Uterus (tissue), 4 donors: ENCODE measurements around the gene CBFA2T2. TPM values are rescaled to one million over a fixed set of nuclear protein-coding genes. Genes with fewer than 3 reads are reported as not detected.

Experiments used
- DNase-seq, 2 donors: peaks; one replicate each; pipeline ENCODE4 v3.0.0-alpha.2; 2019 to 2020
- H3K27ac ChIP-seq, 2 donors: fragments of 200-600 bp; sonication (generic); 1 replicate in 1 of 2; 2 replicates in 1 of 2; pipeline ENCODE4 v1.5.1; 2016 to 2018
- H3K27me3 ChIP-seq, 2 donors: fragments of 200-600 bp; sonication (generic); one replicate each; pipeline ENCODE4 v1.5.1; 2018 to 2019; ENCODE audit warnings: control low read depth in 1 of 2
- H3K36me3 ChIP-seq, 2 donors: fragments of 200-600 bp; sonication (generic); one replicate each; pipeline ENCODE4 v1.5.1; 2019; ENCODE audit warnings: control low read depth in 1 of 2
- H3K4me1 ChIP-seq, 2 donors: fragments of 200-600 bp; sonication (generic); one replicate each; pipeline ENCODE4 v1.5.1; 2018 to 2019; ENCODE audit warnings: control low read depth in 1 of 2
- H3K4me3 ChIP-seq, 2 donors: fragments of 200-600 bp; sonication (generic); 1 replicate in 1 of 2; 2 replicates in 1 of 2; pipeline ENCODE4 v1.5.1; 2018 to 2019; ENCODE audit warnings: mild to moderate bottlenecking in 1 of 2
- H3K9me3 ChIP-seq, 2 donors: fragments of 200-600 bp; sonication (generic); one replicate each; pipeline ENCODE4 v1.5.1; 2019; ENCODE audit warnings: control low read depth in 1 of 2
- CTCF ChIP-seq, 4 experiments: fragments of 200-600 bp in 2 of 4; fragments of 450-650 bp in 2 of 4; sonication (generic) in 2 of 4; IDR thresholded peaks; one replicate each; pipeline ENCODE4 v1.5.1; 2016 to 2019; ENCODE audit warnings: antibody characterized with exemption in 4 of 4, mild to moderate bottlenecking in 2 of 4, moderate library complexity in 1 of 4
- POLR2A ChIP-seq, 2 donors: fragments of 450-650 bp; IDR thresholded peaks; one replicate each; pipeline ENCODE4 v1.6.1; 2016; ENCODE audit warnings: antibody characterized with exemption in 2 of 2, mild to moderate bottlenecking in 1 of 2, moderate library complexity in 1 of 2
- intact Hi-C: fragments of 100-400 bp; cut with DNase I; formaldehyde crosslinking; loops from one replicate; pipeline ENCODE4 v1.15.1; 2023; ENCODE audit warnings: low total_unique reads
- total RNA-seq, 4 donors: library from RNA; depleted of rRNA in 3 of 4; stranded (reverse); fragments of >200 nt in 3 of 4; gene quantifications; one replicate each; pipeline versions ENCODE4 v1.1.0 to v1.2.4, GENCODE V29; 2014 to 2023
- donor health status: DM: yes; HTN: yes; CAD: no.

CBFA2T2 gene
- total RNA-seq, 4 donors from 2014 or later: 13.6 to 32.4 (median 24.3) TPM

DNA sequence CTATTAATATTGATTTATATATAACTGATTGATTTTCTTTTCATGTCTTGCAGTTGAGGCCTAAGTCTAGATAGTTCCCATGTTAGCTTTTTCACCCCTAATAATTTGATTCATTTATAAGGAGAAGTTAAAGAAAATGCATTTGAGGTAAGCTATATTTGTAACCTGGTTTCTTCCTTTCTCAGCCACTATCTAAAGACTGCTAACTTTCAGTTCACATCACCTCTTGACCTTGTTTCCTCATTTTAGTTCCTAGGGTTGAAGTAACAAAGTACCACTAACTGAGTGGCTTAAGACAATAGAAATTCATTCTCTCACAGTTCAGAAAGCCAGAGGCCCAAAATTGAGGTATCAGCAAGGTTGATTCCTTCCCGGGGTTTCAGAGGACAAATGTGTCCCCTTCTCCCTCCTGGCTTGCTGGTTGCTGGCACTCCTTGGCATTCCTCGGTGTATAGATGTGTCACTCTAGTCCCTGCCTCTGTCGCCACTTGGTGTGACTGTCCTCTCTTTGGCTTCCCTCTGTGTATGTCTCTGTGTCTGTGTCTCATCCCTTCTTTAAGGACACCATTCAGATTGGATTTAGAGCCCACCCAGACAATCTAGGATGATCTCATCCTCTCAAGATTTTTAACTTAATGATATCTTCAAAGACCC, 116.3 kb downstream of the CBFA2T2 start:
- Histone ChIP-seq H3K36me3 (no peaks in the 10 kb centered on the region), H3K4me3 (no peak overlapping the region), H3K4me1 (no peaks in the 10 kb centered on the region), H3K27me3 (no peaks in the 10 kb centered on the region), H3K27ac (no peak overlapping the region), H3K9me3 (no peaks in the 10 kb centered on the region)
- TF ChIP-seq POLR2A (IDR thresholded peaks at IDR 0.05): no peak
- TF ChIP-seq CTCF (IDR thresholded peaks at IDR 0.05): no peak
- no peak for DNase-seq
- intact Hi-C loops: no loop called here

DNA sequence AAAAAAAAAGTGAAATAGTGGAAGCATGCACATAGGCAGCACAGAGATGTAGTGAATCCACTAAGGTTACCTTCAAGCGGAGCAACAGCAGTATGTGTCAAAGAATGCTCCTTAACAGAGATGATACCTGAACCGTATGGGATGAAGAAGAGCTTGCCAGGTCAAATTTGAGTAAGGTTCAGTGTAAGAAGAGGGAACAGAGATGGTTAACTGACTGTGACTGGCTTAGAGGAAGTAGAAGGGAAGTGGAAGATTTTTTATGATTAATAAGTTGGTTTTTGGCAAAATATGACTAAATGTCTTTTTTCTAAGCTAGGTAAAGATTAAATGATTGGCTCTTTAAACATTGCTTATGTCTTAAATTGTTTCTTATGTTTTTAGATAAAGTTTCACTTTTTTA, 119.6 kb downstream of the CBFA2T2 start:
- Histone ChIP-seq H3K27me3 (no peaks in the 10 kb centered on the region), H3K9me3 (no peaks in the 10 kb centered on the region), H3K4me1 (no peaks in the 10 kb centered on the region), H3K27ac (no peak overlapping the region), H3K4me3 (no peak overlapping the region), H3K36me3 (no peaks in the 10 kb centered on the region)
- intact Hi-C loops: no loop called here
- DNase-seq: no peak
- no peak for TF ChIP-seq POLR2A (IDR thresholded peaks at IDR 0.05)
- no peak for TF ChIP-seq CTCF (IDR thresholded peaks at IDR 0.05)

GRCh38 chr20:33611106-33611505, 121.2 kb downstream of the CBFA2T2 start:
- DNase-seq: no peak
- Histone ChIP-seq H3K36me3 (no peaks in the 10 kb centered on the region), H3K27ac (no peak overlapping the region), H3K4me1 (no peaks in the 10 kb centered on the region), H3K27me3 (no peaks in the 10 kb centered on the region), H3K4me3 (no peak overlapping the region), H3K9me3 (no peaks in the 10 kb centered on the region)
- intact Hi-C loops: no loop called here
- TF ChIP-seq CTCF (IDR thresholded peaks at IDR 0.05): no peak

GRCh38 chr20:33612001-33612400, 122.1 kb downstream of the CBFA2T2 start:
- H3K4me1 ChIP-seq: no peaks in the 10 kb centered on the region
- intact Hi-C loops: no loop called here
- no peaks in the 10 kb centered on the region for H3K36me3 ChIP-seq
- no peak overlapping the region for H3K4me3 ChIP-seq
- H3K9me3 ChIP-seq: no peaks in the 10 kb centered on the region
- TF ChIP-seq POLR2A (IDR thresholded peaks at IDR 0.05) (no peak), CTCF (IDR thresholded peaks at IDR 0.05) (no peak)
- no peak for DNase-seq
- H3K27me3 ChIP-seq: no peaks in the 10 kb centered on the region
- H3K27ac ChIP-seq: no peak overlapping the region

DNA sequence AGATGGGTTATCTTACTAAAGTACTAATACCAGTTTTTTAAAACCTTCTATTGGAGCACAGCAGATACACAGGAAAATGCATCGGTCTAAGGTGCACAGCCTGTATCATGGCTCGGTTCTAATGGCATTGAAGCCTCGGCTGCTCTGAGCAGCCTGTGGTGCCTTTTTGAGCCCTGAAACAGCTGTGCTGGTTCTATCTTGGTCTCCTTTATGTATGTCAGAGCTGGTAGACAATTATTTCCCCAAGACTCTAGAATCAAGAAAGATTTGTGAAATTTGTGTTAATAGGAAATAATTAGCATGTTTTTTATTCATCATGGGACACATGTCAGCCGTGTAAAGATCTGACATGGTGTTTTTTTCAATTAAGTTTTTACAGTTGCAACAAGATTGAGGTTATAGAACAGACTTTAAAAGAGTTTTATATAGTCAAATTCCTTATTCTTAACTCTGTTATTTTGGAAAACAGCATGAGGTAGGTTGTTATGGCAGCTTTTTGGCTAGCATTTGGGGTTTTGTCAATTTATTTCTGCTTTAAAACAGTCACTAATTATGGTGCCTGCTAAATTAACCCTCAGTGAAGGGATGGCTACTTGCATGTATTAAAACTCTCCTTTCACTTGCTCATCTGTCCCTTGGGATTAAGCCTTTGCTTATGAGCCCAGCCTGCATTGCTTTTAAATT, 132.0 kb downstream of the CBFA2T2 start:
- intact Hi-C loops: no loop called here
- Histone ChIP-seq H3K36me3 (no peaks in the 10 kb centered on the region), H3K27me3 (no peaks in the 10 kb centered on the region), H3K4me3 (no peak overlapping the region), H3K27ac (no peak overlapping the region), H3K9me3 (no peaks in the 10 kb centered on the region), H3K4me1 (no peaks in the 10 kb centered on the region)
- no peak for TF ChIP-seq CTCF (IDR thresholded peaks at IDR 0.05)
- no peak for TF ChIP-seq POLR2A (IDR thresholded peaks at IDR 0.05)
- no peak for DNase-seq
